ENCODE results near the gene VEPH1.

The VEPH1 gene

GRCh38 chr3:157502916-157503595 is at the start of gene VEPH1:
VEPH1 (minus strand) TSS chr3:157503416; CDS start chr3:157495349, 8,067 bp downstream.
- ATAC-seq (ENCODE audit: low read depth) (no peak), DNase-seq (ENCODE audit: low spot score) (no peak)
- Histone ChIP-seq H3K36me3 (ENCODE audit: low read depth) (no peaks in the 10 kb centered on the region), H3K4me1 (ENCODE audit: insufficient read depth, poor library complexity, severe bottlenecking) (peaks cover 9% of the 10 kb centered on the region), H3K27ac (ENCODE audit: poor library complexity, severe bottlenecking) (no peak within 1 kb of the TSS), H3K9me3 (ENCODE audit: severe bottlenecking) (no peaks in the 10 kb centered on the region), H3K4me3 (ENCODE audit: severe bottlenecking) (no peak within 1 kb of the TSS), H3K27me3 (ENCODE audit: insufficient read depth, poor library complexity, severe bottlenecking) (no peaks in the 10 kb centered on the region)
- TF ChIP-seq CTCF (IDR thresholded peaks at IDR 0.05; ENCODE audit: poor library complexity, severe bottlenecking), result no peak

DNA sequence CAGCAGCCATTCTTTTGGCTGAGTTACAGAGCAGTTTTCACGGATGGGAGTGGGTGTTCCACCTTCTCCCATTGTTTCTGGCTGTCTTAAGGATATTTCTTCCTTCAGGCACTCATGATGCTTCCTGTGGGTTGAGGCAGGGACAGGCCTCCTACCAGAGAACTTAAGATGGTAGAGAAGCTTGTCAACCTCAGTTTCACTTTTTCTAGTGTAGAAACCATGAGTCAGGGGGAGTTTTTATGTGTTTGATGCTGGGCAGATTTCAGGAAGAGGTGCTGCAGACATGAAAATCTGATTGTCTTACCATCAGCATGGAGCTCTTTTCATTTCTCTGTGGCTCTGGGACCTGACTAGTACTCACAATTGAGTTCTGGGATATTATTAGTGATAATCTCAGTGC is 48.7 kb upstream of the VEPH1 start:
- H3K9me3 ChIP-seq (ENCODE audit: severe bottlenecking), result no peaks in the 10 kb centered on the region
- no peak overlapping the region for H3K4me3 ChIP-seq (ENCODE audit: severe bottlenecking)
- TF ChIP-seq CTCF (IDR thresholded peaks at IDR 0.05; ENCODE audit: poor library complexity, severe bottlenecking), result no peak
- no peaks in the 10 kb centered on the region for H3K4me1 ChIP-seq (ENCODE audit: insufficient read depth, poor library complexity, severe bottlenecking)
- no peaks in the 10 kb centered on the region for H3K36me3 ChIP-seq (ENCODE audit: low read depth)
- no peak for DNase-seq (ENCODE audit: low spot score)
- no peak for ATAC-seq (ENCODE audit: low read depth)
- H3K27ac ChIP-seq (ENCODE audit: poor library complexity, severe bottlenecking), result no peak overlapping the region
- H3K27me3 ChIP-seq (ENCODE audit: insufficient read depth, poor library complexity, severe bottlenecking), result peaks cover 15% of the 10 kb centered on the region

- H3K4me1 ChIP-seq (ENCODE audit: insufficient read depth, poor library complexity, severe bottlenecking), result no peaks in the 10 kb centered on the region
- peaks cover 4% of the 10 kb centered on the region for H3K27me3 ChIP-seq (ENCODE audit: insufficient read depth, poor library complexity, severe bottlenecking)
- DNase-seq (ENCODE audit: low spot score) (no peak), ATAC-seq (ENCODE audit: low read depth) (no peak)
- no peak for TF ChIP-seq CTCF (IDR thresholded peaks at IDR 0.05; ENCODE audit: poor library complexity, severe bottlenecking)
- no peaks in the 10 kb centered on the region for H3K9me3 ChIP-seq (ENCODE audit: severe bottlenecking)
- H3K36me3 ChIP-seq (ENCODE audit: low read depth), result no peaks in the 10 kb centered on the region
- H3K4me3 ChIP-seq (ENCODE audit: severe bottlenecking), result no peak overlapping the region
- H3K27ac ChIP-seq (ENCODE audit: poor library complexity, severe bottlenecking), result no peak overlapping the region
These were observed 46.3 kb upstream of the VEPH1 start for GRCh38 chr3:157549498-157549897.

DNA sequence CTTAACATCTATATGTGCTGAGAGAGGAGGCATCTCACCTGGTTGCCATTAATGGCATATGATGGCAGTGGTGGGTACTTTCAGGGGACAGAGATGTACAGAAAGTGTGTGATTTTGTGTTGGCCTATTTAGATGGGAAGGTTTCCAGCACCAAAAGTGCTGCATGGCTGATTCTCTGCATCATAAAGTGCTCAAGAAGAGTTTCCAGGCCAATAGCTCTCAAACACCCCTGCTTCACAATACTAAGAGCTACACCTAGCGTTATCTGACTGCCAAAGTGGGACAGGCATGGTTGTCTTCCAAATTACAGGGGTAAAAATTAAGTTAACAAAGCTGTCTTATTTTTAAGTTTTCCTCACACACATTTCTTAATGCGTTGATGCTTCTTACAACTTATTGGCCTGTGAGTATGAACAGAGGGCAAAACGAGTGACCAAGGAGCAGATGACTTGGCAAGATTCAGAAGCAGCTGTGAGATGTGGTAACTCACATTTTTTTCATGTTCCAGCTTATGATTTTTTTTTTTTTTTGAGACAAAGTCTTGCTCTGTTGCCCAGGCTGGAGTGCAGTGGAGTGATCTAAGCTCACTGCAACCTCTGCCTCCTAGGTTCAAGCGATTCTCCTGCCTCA is 41.4 kb upstream of the VEPH1 start:
- Histone ChIP-seq H3K27ac (ENCODE audit: poor library complexity, severe bottlenecking) (no peak overlapping the region), H3K27me3 (ENCODE audit: insufficient read depth, poor library complexity, severe bottlenecking) (peaks cover 4% of the 10 kb centered on the region), H3K36me3 (ENCODE audit: low read depth) (no peaks in the 10 kb centered on the region), H3K4me1 (ENCODE audit: insufficient read depth, poor library complexity, severe bottlenecking) (no peaks in the 10 kb centered on the region), H3K9me3 (ENCODE audit: severe bottlenecking) (no peaks in the 10 kb centered on the region), H3K4me3 (ENCODE audit: severe bottlenecking) (no peak overlapping the region)
- TF ChIP-seq CTCF (IDR thresholded peaks at IDR 0.05; ENCODE audit: poor library complexity, severe bottlenecking), result no peak
- no peak for DNase-seq (ENCODE audit: low spot score)
- ATAC-seq (ENCODE audit: low read depth), result no peak

DNA sequence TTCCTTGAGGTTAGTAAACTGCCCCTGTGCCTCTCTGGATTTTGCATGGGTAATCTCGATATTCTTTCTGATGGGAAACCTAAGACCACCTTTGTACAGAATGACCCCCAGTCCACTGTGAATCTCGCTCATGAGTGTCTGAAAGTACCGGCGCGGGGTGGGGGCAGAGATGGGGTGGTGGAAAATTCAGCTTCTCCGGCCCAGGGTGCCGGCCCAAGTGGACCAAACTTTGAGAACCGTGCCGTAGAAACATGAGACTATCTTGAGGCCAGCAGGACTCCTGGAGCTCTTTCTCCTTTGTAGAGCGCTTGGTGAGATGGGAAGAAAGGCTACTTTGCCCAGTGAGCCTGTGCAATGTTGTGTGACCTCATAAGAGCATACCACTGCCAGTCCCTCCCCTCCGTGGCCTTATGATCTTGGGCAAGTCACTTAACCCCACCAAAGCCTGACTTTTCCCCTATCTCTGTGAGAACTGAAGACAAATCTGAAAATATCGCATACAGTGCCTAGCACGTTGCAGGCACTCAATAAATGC is 40.4 kb upstream of the VEPH1 start:
- DNase-seq (ENCODE audit: low spot score) (no peak), ATAC-seq (ENCODE audit: low read depth) (no peak)
- TF ChIP-seq CTCF (IDR thresholded peaks at IDR 0.05; ENCODE audit: poor library complexity, severe bottlenecking), result no peak
- H3K27me3 ChIP-seq (ENCODE audit: insufficient read depth, poor library complexity, severe bottlenecking), result peaks cover 4% of the 10 kb centered on the region
- no peaks in the 10 kb centered on the region for H3K36me3 ChIP-seq (ENCODE audit: low read depth)
- H3K4me1 ChIP-seq (ENCODE audit: insufficient read depth, poor library complexity, severe bottlenecking), result no peaks in the 10 kb centered on the region
- peak overlapping the region; percentile 19 for H3K4me3 ChIP-seq (ENCODE audit: severe bottlenecking)
- no peak overlapping the region for H3K27ac ChIP-seq (ENCODE audit: poor library complexity, severe bottlenecking)
- no peaks in the 10 kb centered on the region for H3K9me3 ChIP-seq (ENCODE audit: severe bottlenecking)

Measured in RWPE2 (cell line).